OCI-LY3 (cell line): ENCODE results near the gene ACACA.

Experiments used
- EZH2phosphoT487 ChIP-seq: fragments of 200-600 bp; shearing (Covaris generic); IDR thresholded peaks from 2 replicates; pipeline ENCODE4 v1.6.1; 2018; ENCODE audit warnings: antibody characterized with exemption, mixed run types, low read depth
- TF ChIP-seq, protein P1 (sequence below): fragments of 200-600, 300-600 bp; sonication (generic); IDR thresholded peaks from 2 replicates; pipeline ENCODE4 v1.5.1; 2014; ENCODE audit warnings: antibody characterized with exemption, low read length, low read depth

GRCh38 chr17:37399265-37399803, 7.3 kb downstream of the ACACA start:
- TF ChIP-seq, protein P1, sequence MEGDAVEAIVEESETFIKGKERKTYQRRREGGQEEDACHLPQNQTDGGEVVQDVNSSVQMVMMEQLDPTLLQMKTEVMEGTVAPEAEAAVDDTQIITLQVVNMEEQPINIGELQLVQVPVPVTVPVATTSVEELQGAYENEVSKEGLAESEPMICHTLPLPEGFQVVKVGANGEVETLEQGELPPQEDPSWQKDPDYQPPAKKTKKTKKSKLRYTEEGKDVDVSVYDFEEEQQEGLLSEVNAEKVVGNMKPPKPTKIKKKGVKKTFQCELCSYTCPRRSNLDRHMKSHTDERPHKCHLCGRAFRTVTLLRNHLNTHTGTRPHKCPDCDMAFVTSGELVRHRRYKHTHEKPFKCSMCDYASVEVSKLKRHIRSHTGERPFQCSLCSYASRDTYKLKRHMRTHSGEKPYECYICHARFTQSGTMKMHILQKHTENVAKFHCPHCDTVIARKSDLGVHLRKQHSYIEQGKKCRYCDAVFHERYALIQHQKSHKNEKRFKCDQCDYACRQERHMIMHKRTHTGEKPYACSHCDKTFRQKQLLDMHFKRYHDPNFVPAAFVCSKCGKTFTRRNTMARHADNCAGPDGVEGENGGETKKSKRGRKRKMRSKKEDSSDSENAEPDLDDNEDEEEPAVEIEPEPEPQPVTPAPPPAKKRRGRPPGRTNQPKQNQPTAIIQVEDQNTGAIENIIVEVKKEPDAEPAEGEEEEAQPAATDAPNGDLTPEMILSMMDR = no peak
- TF ChIP-seq EZH2phosphoT487 = no peak
